T-helper 2 cell treated with Interferon-gamma antibody and Interleukin-4, amounts not matched to agents 100 ng/mL and 5 ng/mL, for 36 hours (primary cell): ENCODE measurements around the gene HASPIN. TPM values are rescaled to one million over a fixed set of nuclear protein-coding genes. Genes with fewer than 3 reads are reported as not detected.
"Not testable (repeated sequence)": the region's sequence is repeated elsewhere in the genome, so short reads cannot be mapped to it uniquely, and the experiment has no call there.

Experiments used
- intact Hi-C: fragments of 100-400 bp; cut with micrococcal nuclease; formaldehyde crosslinking; loops from one replicate; pipeline ENCODE4 v1.15.1; 2023
- total RNA-seq: library from RNA; stranded (reverse); gene quantifications from 2 replicates; pipeline ENCODE4 v1.2.3, GENCODE V29; 2022

HASPIN gene
- total RNA-seq, 1 donor from 2014 or later = 26.9 TPM

- intact Hi-C loops = not testable (repeated sequence)
Observed at GRCh38 chr17:3734911-3735276, 11.2 kb downstream of the HASPIN start.

GRCh38 chr17:3735515-3735914, 11.8 kb downstream of the HASPIN start:
- intact Hi-C loops = no loop called here

DNA sequence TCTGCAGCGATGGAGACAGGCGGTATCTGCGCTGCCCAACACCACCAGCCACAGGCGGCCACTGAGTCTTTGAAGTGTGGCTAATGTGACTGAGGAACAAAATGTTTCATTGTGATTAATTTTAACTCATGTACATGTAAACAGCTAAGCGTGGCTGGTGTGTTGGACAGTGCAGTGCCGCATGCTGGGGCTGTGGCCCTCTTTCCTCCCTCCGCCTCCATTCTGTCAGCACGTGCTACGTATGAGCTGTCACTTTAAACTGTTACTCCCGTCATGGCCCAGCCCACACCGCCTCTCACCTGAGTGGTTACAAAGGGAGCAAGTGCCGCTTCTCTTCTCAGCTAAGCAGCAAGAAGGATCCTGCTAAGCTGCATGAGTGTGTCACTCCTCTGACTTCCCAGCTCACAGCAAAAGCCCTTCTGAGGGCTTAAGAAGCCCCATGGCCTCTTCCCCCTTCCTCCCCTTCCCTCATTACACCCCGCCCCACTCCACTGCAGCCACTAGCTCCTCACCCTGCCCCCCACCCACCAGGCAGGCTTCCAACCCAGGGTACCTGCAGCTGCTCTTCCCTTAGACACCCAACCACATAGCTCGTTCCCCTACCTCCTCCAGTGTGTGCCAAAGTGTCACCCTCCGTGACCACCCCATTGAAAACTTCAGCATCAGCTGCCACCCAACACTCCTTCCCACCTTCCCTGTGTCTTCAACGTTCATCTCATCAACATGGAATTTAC, 15.0 kb downstream of the HASPIN start:
- intact Hi-C loops = no loop called here

GRCh38 chr17:3739422-3740124, 15.9 kb downstream of the HASPIN start:
- intact Hi-C loops = no loop called here

GRCh38 chr17:3740611-3741073, 16.9 kb downstream of the HASPIN start:
- intact Hi-C loops = no loop called here

GRCh38 chr17:3744014-3744413, 20.3 kb downstream of the HASPIN start:
- intact Hi-C loops = no loop called here

- intact Hi-C loops = no loop called here
Observed at GRCh38 chr17:3745071-3745470, 21.4 kb downstream of the HASPIN start.

- intact Hi-C loops = no loop called here
Observed at GRCh38 chr17:3747805-3748204, 24.1 kb downstream of the HASPIN start.

GRCh38 chr17:3748576-3748975, 24.9 kb downstream of the HASPIN start:
- intact Hi-C loops = no loop called here

- intact Hi-C loops = loop anchor here (5.0 kb wide), 1 partner anchor 47 kb away; no protein-coding TSS in a partner anchor
Observed at GRCh38 chr17:3750296-3750695, 26.6 kb downstream of the HASPIN start.

DNA sequence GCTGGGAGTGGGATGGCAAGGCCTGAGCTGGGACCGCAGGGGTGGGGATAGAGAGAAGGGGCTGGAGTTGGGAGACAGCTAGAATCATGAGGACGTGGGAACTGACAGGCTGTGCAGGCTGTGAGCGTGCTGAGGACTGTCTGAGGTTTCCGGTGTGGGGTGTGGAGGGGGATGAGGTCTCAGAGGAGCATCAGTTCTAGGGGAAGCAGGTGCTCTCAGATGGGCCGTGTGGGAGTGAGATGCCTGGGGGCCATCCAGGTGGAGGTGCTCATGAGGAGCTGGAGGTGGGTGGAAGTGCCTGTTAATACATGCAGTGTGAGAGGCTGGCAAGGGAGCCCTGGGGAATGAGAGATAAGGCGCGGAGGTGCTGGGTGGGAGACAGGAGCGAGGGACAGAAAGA, 27.2 kb downstream of the HASPIN start:
- intact Hi-C loops = loop anchor here (5.0 kb wide), 1 partner anchor 46 kb away; no protein-coding TSS in a partner anchor

DNA sequence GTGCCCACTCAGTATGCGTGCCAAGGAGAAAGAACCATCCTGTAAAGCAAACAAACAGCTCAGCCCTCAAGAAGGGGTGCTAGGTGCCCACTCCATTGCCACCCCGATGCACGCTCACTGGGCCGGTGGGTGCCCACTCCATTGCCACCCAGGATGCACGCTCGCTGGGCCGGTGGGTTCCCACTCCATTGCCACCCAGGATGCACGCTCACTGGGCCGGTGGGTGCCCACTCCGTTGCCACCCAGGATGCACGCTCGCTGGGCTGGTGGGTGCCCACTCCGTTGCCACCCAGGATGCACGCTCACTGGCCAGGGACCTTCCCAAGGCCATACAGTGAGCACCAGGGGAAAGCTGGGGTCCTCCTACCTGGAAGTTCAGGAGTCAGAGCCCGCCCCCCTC, 28.1 kb downstream of the HASPIN start:
- intact Hi-C loops = loop anchor here (5.0 kb wide), 1 partner anchor 45 kb away; no protein-coding TSS in a partner anchor

GRCh38 chr17:3753624-3754023, 29.9 kb downstream of the HASPIN start:
- intact Hi-C loops = loop anchor here (5.0 kb wide), 1 partner anchor 44 kb away; no protein-coding TSS in a partner anchor

- intact Hi-C loops = loop anchor here (5.0 kb wide), 1 partner anchor 43 kb away; no protein-coding TSS in a partner anchor
Observed at GRCh38 chr17:3754066-3754457, 30.4 kb downstream of the HASPIN start.

DNA sequence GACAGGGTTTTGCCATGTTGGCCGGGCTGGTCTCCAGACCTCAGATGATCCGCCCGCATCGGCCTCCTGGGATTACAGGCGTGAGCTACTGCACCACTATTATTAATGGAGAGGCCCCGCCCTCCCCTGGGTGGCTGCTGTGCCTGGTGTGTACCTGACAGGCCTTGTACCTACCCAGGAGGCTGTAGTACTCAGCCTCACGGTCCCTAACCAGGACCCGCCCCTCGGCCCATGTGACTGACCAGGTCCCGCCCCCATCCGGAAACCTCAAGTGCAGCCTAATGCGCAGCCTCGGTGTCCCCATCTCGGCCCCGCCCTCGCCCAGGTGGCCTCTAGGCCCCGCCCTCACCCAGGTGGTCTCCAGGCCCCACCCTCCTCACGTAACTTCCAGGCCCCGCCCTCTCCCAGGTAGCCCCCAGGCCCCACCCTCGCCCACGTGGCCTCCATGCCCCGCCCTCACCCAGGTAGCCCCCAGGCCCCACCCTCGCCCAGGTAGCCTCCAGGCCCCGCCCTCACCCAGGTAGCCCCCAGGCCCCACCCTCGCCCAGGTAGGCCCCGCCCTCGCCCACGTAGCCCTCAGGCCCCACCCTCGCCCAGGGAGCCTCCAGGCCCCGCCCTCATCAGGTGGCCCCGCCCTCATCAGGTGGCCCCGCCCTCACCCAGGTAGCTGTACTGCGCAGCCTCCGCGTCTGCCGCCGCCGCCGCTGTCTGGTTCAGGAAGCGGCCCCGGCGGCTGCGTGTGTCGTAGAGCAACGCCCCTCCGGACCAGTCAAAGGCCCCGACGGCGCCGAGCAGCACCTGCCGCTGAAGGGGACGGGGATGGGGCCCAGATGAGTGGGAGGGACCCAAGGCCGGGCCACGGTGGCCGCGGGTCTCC, 31.0 kb downstream of the HASPIN start:
- intact Hi-C loops = loop anchor here (1.0 to 5.0 kb wide), 2 partner anchors 11 to 43 kb away; no protein-coding TSS in a partner anchor

DNA sequence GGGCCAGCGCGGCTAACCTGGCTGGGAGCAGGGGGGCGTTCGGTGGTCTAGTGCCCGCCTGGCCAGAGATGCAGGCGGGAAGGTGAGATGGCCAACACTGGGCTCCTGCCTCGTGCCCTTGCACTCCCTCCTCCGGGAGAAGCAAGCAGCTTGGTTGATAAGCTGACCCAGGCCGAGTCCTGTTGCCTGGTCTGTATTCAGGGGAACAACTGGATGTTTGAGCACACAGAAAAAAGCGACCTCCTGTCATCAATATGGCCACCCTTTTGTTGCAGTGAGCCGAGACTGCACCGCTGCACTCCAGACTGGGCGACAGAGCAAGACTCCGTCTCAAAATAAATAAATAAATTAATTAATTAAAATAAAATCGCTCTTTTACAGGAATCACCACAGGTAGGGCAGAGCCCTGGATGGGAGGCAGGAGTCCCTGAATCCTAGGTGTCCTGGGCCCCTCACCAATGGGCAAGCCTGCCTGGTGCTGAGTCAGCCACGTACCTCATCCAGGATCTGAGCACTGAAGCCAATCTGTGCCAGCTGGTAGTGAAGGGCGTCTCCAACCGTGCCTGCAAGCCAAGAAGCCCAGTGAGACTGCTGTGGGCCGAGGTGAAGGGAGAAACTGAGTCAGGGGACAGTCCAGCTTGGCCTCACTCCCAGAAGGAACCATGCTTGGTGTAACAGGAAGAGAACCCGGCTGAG, 31.8 kb downstream of the HASPIN start:
- intact Hi-C loops = loop anchor here (1.0 kb wide), 1 partner anchor 10 kb away; no protein-coding TSS in a partner anchor

DNA sequence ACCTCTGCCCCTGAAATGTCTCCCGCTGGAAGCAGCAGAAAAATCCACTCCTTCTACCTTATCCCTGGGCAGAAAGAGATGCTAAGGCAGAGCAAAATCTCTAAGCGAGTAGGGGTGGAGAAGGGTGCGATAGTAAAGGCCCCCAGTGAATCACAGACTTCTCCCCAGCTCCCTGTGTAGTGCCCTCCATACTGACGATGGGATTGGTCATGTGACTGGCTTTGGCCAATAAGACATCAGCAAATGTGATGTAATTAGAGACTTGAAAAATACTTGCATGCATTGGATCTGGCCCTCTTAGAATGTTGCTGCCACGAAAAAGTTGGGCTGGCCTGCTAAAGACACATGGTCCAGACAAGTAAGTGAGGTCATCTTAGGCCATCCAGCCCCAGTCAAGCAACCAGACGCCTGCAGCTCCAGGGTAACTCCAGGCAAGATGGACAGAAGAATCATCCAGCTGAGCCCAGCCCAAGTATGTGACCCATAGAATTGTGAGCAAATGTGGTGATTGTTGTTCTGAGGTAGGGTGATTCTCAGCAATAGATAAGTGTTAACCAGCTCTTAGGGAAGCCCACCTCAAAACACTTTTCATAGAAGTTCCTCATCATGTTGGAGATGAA, 36.0 kb downstream of the HASPIN start:
- intact Hi-C loops = no loop called here

GRCh38 chr17:3761036-3761917, 37.6 kb downstream of the HASPIN start:
- intact Hi-C loops = no loop called here

GRCh38 chr17:3761918-3762380, 38.2 kb downstream of the HASPIN start:
- intact Hi-C loops = no loop called here
